Retina (tissue), 1 donor: Measurements from ENCODE around the gene C5orf52.
"Not testable (repeated sequence)": the region's sequence is repeated elsewhere in the genome, so short reads cannot be mapped to it uniquely, and the experiment has no call there.

ENCODE experiments used
- DNase-seq: peaks from one replicate; pipeline ENCODE4 v3.0.0-alpha.2; 2016

Gene C5orf52

GRCh38 chr5:157727858-157728257, 56.5 kb downstream of the C5orf52 start:
- DNase-seq, result not testable (repeated sequence)
